Measurements from ENCODE around the gene SPATA20. TPM values are rescaled to one million over a fixed set of nuclear protein-coding genes. Genes with fewer than 3 reads are reported as not detected.

The SPATA20 gene
- total and polyA plus RNA-seq, 2 of the 13 experiments (the other 11 are each of a cell fraction or from before 2014, with no cell fraction given): 36.1 to 64.8 TPM

DNA sequence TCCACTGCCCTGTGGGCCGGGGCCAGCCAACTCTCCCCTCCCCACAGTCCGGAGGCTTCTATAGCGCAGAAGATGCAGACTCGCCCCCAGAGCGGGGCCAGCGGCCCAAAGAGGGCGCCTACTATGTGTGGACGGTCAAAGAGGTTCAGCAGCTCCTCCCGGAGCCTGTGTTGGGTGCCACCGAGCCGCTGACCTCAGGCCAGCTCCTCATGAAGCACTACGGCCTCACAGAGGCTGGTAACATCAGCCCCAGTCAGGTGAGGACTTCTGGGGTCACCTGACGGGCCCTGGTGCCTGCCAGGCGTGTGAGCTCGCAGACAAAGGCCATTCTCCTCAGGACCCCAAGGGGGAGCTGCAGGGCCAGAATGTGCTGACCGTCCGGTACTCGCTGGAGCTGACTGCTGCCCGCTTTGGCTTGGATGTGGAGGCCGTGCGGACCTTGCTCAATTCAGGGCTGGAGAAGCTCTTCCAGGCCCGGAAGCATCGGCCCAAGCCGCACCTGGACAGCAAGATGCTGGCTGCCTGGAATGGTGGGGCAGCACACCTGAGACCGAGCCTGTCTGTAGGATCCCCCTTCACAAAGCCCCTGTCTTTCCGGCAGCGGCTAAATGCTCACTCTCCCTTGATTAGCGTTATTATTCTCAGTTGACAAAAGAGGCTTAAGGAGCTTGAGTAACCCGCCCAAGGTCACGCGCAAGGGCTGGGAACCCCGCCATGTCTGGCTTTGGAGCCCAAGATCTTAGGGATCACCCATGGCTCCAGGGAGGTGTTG, 3.9 kb downstream of the SPATA20 start (continued):
- TF ChIP-seq, protein P1, sequence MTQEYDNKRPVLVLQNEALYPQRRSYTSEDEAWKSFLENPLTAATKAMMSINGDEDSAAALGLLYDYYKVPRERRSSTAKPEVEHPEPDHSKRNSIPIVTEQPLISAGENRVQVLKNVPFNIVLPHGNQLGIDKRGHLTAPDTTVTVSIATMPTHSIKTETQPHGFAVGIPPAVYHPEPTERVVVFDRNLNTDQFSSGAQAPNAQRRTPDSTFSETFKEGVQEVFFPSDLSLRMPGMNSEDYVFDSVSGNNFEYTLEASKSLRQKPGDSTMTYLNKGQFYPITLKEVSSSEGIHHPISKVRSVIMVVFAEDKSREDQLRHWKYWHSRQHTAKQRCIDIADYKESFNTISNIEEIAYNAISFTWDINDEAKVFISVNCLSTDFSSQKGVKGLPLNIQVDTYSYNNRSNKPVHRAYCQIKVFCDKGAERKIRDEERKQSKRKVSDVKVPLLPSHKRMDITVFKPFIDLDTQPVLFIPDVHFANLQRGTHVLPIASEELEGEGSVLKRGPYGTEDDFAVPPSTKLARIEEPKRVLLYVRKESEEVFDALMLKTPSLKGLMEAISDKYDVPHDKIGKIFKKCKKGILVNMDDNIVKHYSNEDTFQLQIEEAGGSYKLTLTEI (CRISPR knock-in tag; conservative IDR thresholded peaks at IDR 0.05): no peak
- no peak for TF ChIP-seq KMT2A (CRISPR knock-in tag; IDR thresholded peaks at IDR 0.05)
- no peak for TF ChIP-seq FOXM1 (CRISPR knock-in tag; IDR thresholded peaks at IDR 0.05)
- TF ChIP-seq, protein P2, sequence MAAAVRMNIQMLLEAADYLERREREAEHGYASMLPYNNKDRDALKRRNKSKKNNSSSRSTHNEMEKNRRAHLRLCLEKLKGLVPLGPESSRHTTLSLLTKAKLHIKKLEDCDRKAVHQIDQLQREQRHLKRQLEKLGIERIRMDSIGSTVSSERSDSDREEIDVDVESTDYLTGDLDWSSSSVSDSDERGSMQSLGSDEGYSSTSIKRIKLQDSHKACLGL (CRISPR knock-in tag; IDR thresholded peaks at IDR 0.05): 0 out of 2 replicates have a peak, but pooled peaks have one; percentile 30
- peak; percentile 82; the same call in 1 of the 2 replicates for TF ChIP-seq ZNF614 (CRISPR knock-in tag; IDR thresholded peaks at IDR 0.05; ENCODE audit: borderline replicate concordance)
- TF ChIP-seq PAF1 (CRISPR knock-in tag; IDR thresholded peaks at IDR 0.05): no peak
- no peak for TF ChIP-seq ZNF432 (CRISPR knock-in tag; IDR thresholded peaks at IDR 0.05; ENCODE audit: borderline replicate concordance)
- TF ChIP-seq GATAD1 (CRISPR knock-in tag; IDR thresholded peaks at IDR 0.05): peak; percentile 79
- TF ChIP-seq, protein P3, sequence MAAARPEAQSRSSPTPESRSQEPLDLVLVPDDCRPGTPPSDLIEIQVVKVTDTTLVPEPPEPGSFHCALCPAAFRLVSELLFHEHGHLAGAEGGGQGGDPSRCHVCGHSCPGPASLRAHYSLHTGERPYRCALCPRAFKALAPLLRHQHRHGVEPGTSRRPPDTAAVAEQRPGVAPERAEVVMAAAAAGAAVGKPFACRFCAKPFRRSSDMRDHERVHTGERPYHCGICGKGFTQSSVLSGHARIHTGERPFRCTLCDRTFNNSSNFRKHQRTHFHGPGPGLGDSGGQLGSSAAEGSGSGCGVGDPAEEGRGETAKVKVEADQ (CRISPR knock-in tag; IDR thresholded peaks at IDR 0.05; ENCODE audit: borderline replicate concordance): no peak
- no peak for TF ChIP-seq ZNF720 (CRISPR knock-in tag; IDR thresholded peaks at IDR 0.05)
- TF ChIP-seq, protein P4, sequence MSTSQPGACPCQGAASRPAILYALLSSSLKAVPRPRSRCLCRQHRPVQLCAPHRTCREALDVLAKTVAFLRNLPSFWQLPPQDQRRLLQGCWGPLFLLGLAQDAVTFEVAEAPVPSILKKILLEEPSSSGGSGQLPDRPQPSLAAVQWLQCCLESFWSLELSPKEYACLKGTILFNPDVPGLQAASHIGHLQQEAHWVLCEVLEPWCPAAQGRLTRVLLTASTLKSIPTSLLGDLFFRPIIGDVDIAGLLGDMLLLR (CRISPR knock-in tag; IDR thresholded peaks at IDR 0.05): no peak; the same call in 1 of the 2 replicates
- peak; percentile 42; the same call in 1 of the 2 replicates for TF ChIP-seq HOXA3 (CRISPR knock-in tag; IDR thresholded peaks at IDR 0.05)
- no peak for TF ChIP-seq ZNF549 (CRISPR knock-in tag; IDR thresholded peaks at IDR 0.05)
- TF ChIP-seq KMT2B (CRISPR knock-in tag; IDR thresholded peaks at IDR 0.05): peak; percentile 56; the same call in 1 of the 2 replicates
- TF ChIP-seq TP53 (CRISPR knock-in tag; conservative IDR thresholded peaks at IDR 0.05): no peak
- TF ChIP-seq, protein P5, sequence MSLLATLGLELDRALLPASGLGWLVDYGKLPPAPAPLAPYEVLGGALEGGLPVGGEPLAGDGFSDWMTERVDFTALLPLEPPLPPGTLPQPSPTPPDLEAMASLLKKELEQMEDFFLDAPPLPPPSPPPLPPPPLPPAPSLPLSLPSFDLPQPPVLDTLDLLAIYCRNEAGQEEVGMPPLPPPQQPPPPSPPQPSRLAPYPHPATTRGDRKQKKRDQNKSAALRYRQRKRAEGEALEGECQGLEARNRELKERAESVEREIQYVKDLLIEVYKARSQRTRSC (CRISPR knock-in tag; IDR thresholded peaks at IDR 0.05; ENCODE audit: low read depth): no peak
- TF ChIP-seq ZNF562 (CRISPR knock-in tag; IDR thresholded peaks at IDR 0.05; ENCODE audit: borderline replicate concordance): no peak
- no peak for TF ChIP-seq IKZF4 (CRISPR knock-in tag; IDR thresholded peaks at IDR 0.05; ENCODE audit: borderline replicate concordance, low read depth, not compliant biosample characterization)
- no peak for TF ChIP-seq HOXA7 (CRISPR knock-in tag; IDR thresholded peaks at IDR 0.05)
- no peak for TF ChIP-seq AKAP8 (CRISPR knock-in tag; IDR thresholded peaks at IDR 0.05)
- no peak for TF ChIP-seq ATRX (CRISPR knock-in tag; IDR thresholded peaks at IDR 0.05; ENCODE audit: borderline replicate concordance)
- TF ChIP-seq MZF1 (CRISPR knock-in tag; IDR thresholded peaks at IDR 0.05; ENCODE audit: borderline replicate concordance): no peak
- TF ChIP-seq AHR (CRISPR knock-in tag; IDR thresholded peaks at IDR 0.05): peak; percentile 64; the same call in 1 of the 2 replicates
- TF ChIP-seq ZBTB21 (CRISPR knock-in tag; IDR thresholded peaks at IDR 0.05): no peak

All from HepG2 (cell line).